Loucy (cell line): ENCODE results near the gene RUSC2.

ENCODE experiments used
- CTCF ChIP-seq: fragments of 200-600 bp; sonication (generic); conservative IDR thresholded peaks from 2 replicates; pipeline ENCODE4 v1.5.1; 2014; ENCODE audit warnings: mild to moderate bottlenecking, antibody characterized with exemption, low read length
- EZH2phosphoT487 ChIP-seq: fragments of 200-600 bp; IDR thresholded peaks from 2 replicates; pipeline ENCODE4 v1.6.1; 2018; ENCODE audit warnings: antibody characterized with exemption, mild to moderate bottlenecking, moderate library complexity, borderline replicate concordance

DNA sequence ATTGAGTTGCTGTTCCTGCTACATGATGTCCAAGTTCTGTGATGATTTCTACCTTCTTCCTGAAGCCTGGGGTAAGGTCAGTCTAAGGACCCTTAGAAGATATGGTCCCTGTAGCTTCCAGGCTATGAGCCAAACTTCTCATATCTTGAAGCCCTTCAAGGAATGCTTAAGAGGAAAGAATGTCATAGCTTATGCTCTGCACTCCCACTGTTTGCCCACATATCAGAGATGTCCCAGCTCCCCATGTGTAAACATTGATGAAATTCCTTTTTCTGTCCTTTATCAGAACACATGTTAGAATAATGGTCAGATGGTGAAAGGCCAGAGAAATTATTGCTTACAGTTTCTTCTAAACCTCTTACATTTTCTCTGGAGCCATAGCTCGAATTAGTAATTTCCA is 41.4 kb upstream of the RUSC2 start:
- TF ChIP-seq CTCF (no peak), EZH2phosphoT487 (no peak)
